GM23338 (cell line): ENCODE measurements around the gene AXIN1. TPM values are rescaled to one million over a fixed set of nuclear protein-coding genes. Genes with fewer than 3 reads are reported as not detected.

ENCODE experiments used
- ATAC-seq: fragments of 200-7000 bp; cut with Tn5 transposase; 3 replicates; pipeline ENCODE4 v1.9.1; 2020
- DNase-seq: peaks from one replicate; pipeline ENCODE4 v3.0.0-alpha.2; 2015; ENCODE audit warnings: low spot score
- H2AFZ ChIP-seq: fragments of 200-600 bp; sonication (generic); 2 replicates; pipeline ENCODE4 v1.8.0; 2016; ENCODE audit warnings: antibody characterized with exemption, mild to moderate bottlenecking, moderate library complexity
- H3F3A ChIP-seq: fragments of 200-600 bp; sonication (generic); replicated peaks from 2 replicates; pipeline ENCODE4 v1.8.0; 2017; ENCODE audit warnings: antibody characterized with exemption, mixed run types, low read depth
- H3K27ac ChIP-seq: fragments of 200-600 bp; sonication (generic); 2 replicates; pipeline ENCODE4 v1.6.1; 2016; ENCODE audit warnings: low read depth
- H3K27me3 ChIP-seq: fragments of 200-600 bp; sonication (generic); 2 replicates; pipeline ENCODE4 v1.8.0; 2016; ENCODE audit warnings: mild to moderate bottlenecking, mixed run types, moderate library complexity; ENCODE audit not compliant: insufficient read depth
- H3K36me3 ChIP-seq: fragments of 200-600 bp; sonication (generic); 2 replicates; pipeline ENCODE4 v1.8.0; 2016; ENCODE audit warnings: mild to moderate bottlenecking; ENCODE audit not compliant: insufficient read depth
- H3K4me1 ChIP-seq: fragments of 200-600 bp; sonication (generic); 2 replicates; pipeline ENCODE4 v1.8.0; 2016; ENCODE audit warnings: mild to moderate bottlenecking, moderate library complexity; ENCODE audit not compliant: insufficient read depth
- H3K4me2 ChIP-seq: fragments of 200-600 bp; sonication (generic); 2 replicates; pipeline ENCODE4 v1.7.1; 2017; ENCODE audit warnings: mixed run types
- H3K4me3 ChIP-seq: fragments of 200-600 bp; sonication (generic); 2 replicates; pipeline ENCODE4 v1.6.1; 2016; ENCODE audit warnings: mixed run types
- H3K79me2 ChIP-seq: fragments of 200-600 bp; sonication (generic); replicated peaks from 2 replicates; pipeline ENCODE4 v1.8.0; 2017; ENCODE audit warnings: mild to moderate bottlenecking; ENCODE audit not compliant: insufficient read depth
- H3K9me2 ChIP-seq: fragments of 200-600 bp; sonication (generic); 2 replicates; pipeline ENCODE4 v1.8.0; 2017; ENCODE audit not compliant: insufficient read depth
- H4K20me1 ChIP-seq: fragments of 200-600 bp; sonication (generic); replicated peaks from 2 replicates; pipeline ENCODE4 v1.8.0; 2017; ENCODE audit warnings: mild to moderate bottlenecking; ENCODE audit not compliant: insufficient read depth
- H3K27ac Mint-ChIP-seq: 2 replicates; pipeline ENCODE4 v1.8.0; 2020; ENCODE audit warnings: inconsistent platforms, mild to moderate bottlenecking, moderate library complexity, mixed read lengths
- H3K27me3 Mint-ChIP-seq: 3 replicates; pipeline ENCODE4 v1.8.0; 2022; ENCODE audit warnings: low read depth, mild to moderate bottlenecking, moderate library complexity, mixed read lengths, inconsistent platforms; ENCODE audit not compliant: insufficient read depth, poor library complexity
- H3K36me3 Mint-ChIP-seq: 3 replicates; pipeline ENCODE4 v1.8.0; 2021; ENCODE audit warnings: low read depth, mild to moderate bottlenecking, inconsistent platforms, moderate library complexity, mixed read lengths
- H3K4me1 Mint-ChIP-seq: 3 replicates; pipeline ENCODE4 v1.8.0; 2020; ENCODE audit warnings: mild to moderate bottlenecking, inconsistent platforms, mixed read lengths
- H3K4me3 Mint-ChIP-seq: 3 replicates; pipeline ENCODE4 v1.8.0; 2021; ENCODE audit warnings: moderate library complexity, mild to moderate bottlenecking, inconsistent platforms, mixed read lengths
- H3K9me3 Mint-ChIP-seq: 3 replicates; pipeline ENCODE4 v1.8.0; 2020; ENCODE audit warnings: moderate library complexity, mild to moderate bottlenecking, inconsistent platforms, mixed read lengths
- CREB1 ChIP-seq: fragments of 250-450 bp; sonication (Bioruptor Pico); IDR thresholded peaks from 2 replicates; pipeline ENCODE4 v1.5.0; 2020; ENCODE audit warnings: low read depth, mild to moderate bottlenecking, moderate library complexity
- EZH2 ChIP-seq: fragments of 200-600 bp; sonication (generic); IDR thresholded peaks from one replicate; pipeline ENCODE4 v1.8.0; 2017; ENCODE audit warnings: antibody characterized with exemption, mild to moderate bottlenecking, low read depth; ENCODE audit not compliant: unreplicated experiment
- EZH2phosphoT487 ChIP-seq: fragments of 200-600 bp; sonication (generic); IDR thresholded peaks from one replicate; pipeline ENCODE4 v1.8.1; 2018; ENCODE audit warnings: antibody characterized with exemption; ENCODE audit not compliant: unreplicated experiment
- JUNB ChIP-seq: IDR thresholded peaks from one replicate; pipeline ENCODE4 v1.6.1; 2016; ENCODE audit warnings: antibody characterized with exemption; ENCODE audit not compliant: unreplicated experiment
- NANOG ChIP-seq: IDR thresholded peaks from 2 replicates; pipeline ENCODE4 v1.6.1; 2016; ENCODE audit warnings: antibody characterized with exemption, borderline replicate concordance
- POLR2AphosphoS5 ChIP-seq: IDR thresholded peaks from 2 replicates; pipeline ENCODE4 v1.6.1; 2016; ENCODE audit warnings: antibody characterized with exemption, low read depth
- STAT1 ChIP-seq: IDR thresholded peaks from one replicate; pipeline ENCODE4 v1.6.1; 2016; ENCODE audit warnings: antibody characterized with exemption; ENCODE audit not compliant: unreplicated experiment
- ZNF114 ChIP-seq: fragments of 250-450 bp; sonication (Bioruptor Pico); IDR thresholded peaks from 2 replicates; pipeline ENCODE4 v1.5.0; 2020; ENCODE audit warnings: mild to moderate bottlenecking, moderate library complexity
- ZNF331 ChIP-seq: fragments of 250-450 bp; sonication (Bioruptor Pico); IDR thresholded peaks from 2 replicates; pipeline ENCODE4 v1.5.0; 2020; ENCODE audit warnings: low read depth, mild to moderate bottlenecking, moderate library complexity
- polyA plus RNA-seq: library from polyadenylated mRNA; unstranded; fragments of >200 nt; fragmentation: Nextera tagmentation; extraction: Ambion mirVana; gene quantifications from 2 replicates; pipeline ENCODE4 v1.2.1, GENCODE V29; 2016
- total RNA-seq: library from RNA; depleted of rRNA; stranded (reverse); fragments of >200 nt; shearing (Covaris generic); gene quantifications from 2 replicates; pipeline ENCODE4 v1.2.3, GENCODE V29; 2014
- TF ChIP-seq, protein P1 (sequence below): IDR thresholded peaks from one replicate; pipeline ENCODE4 v1.6.1; 2018; ENCODE audit warnings: antibody characterized with exemption; ENCODE audit not compliant: unreplicated experiment
- TF ChIP-seq, protein P2 (sequence below): IDR thresholded peaks from 2 replicates; pipeline ENCODE4 v1.6.1; 2016; ENCODE audit warnings: antibody characterized with exemption
- TF ChIP-seq, protein P3 (sequence below): fragments of 250-450 bp; sonication (Bioruptor Pico); IDR thresholded peaks from 2 replicates; pipeline ENCODE4 v1.5.0; 2020; ENCODE audit warnings: mild to moderate bottlenecking, moderate library complexity
- TF ChIP-seq, protein P4 (sequence below), 2 experiments: fragments of 200-600 bp in 1 of 2; sonication (generic) in 1 of 2; conservative IDR thresholded peaks; 2 replicates each; pipeline versions ENCODE4 v1.5.1 to v1.6.1; 2016 to 2017; ENCODE audit warnings: antibody characterized with exemption in 2 of 2, low read depth in 2 of 2, mild to moderate bottlenecking in 2 of 2, moderate library complexity in 1 of 2

Gene AXIN1
- total and polyA plus RNA-seq, 2 experiments from 2014 or later: 14.3 to 54.5 TPM

DNA sequence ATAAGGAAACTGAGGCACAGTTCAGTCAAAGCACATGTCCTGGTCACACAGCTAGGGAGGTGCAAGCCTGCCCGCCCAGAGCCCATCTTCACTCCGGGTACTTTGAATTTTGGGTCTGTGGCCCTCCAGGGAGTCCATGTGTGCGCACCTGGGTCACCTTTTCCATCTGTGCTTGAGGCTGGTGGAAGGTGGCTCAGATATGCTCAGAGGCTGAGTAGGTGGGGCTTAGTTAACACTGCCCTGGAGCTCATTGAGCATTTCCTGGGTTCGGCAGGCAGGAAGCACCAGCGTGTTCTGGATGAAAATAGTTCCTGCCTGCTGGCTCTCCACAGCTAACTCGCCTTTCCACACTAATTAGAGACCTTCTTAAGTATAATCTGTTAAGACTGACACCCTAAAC, 98.7 kb downstream of the AXIN1 start:
- Histone ChIP-seq H3K4me3 (no peak overlapping the region), H3K36me3 (no peaks in the 10 kb centered on the region; the same call in 1 of the 2 replicates), H3K4me2 (no peak overlapping the region), H4K20me1 (peaks cover 4% of the 10 kb centered on the region), H3K79me2 (no peaks in the 10 kb centered on the region), H3K9me2 (no peaks in the 10 kb centered on the region), H3K27ac (no peak overlapping the region), H3K4me1 (no peaks in the 10 kb centered on the region), H3K27me3 (no peaks in the 10 kb centered on the region), H2AFZ (no peak overlapping the region), H3F3A (no peaks in the 10 kb centered on the region)
- ATAC-seq (no peak), DNase-seq (no peak)
- Mint-ChIP-seq H3K27ac (no peak overlapping the region), H3K36me3 (peaks cover 37% of the 10 kb centered on the region; the same call in 2 of the 3 replicates), H3K4me3 (no peak overlapping the region), H3K9me3 (no peaks in the 10 kb centered on the region), H3K27me3 (peaks cover 7% of the 10 kb centered on the region), H3K4me1 (peaks cover 4% of the 10 kb centered on the region; the same call in 2 of the 3 replicates)
- TF ChIP-seq, protein P1, sequence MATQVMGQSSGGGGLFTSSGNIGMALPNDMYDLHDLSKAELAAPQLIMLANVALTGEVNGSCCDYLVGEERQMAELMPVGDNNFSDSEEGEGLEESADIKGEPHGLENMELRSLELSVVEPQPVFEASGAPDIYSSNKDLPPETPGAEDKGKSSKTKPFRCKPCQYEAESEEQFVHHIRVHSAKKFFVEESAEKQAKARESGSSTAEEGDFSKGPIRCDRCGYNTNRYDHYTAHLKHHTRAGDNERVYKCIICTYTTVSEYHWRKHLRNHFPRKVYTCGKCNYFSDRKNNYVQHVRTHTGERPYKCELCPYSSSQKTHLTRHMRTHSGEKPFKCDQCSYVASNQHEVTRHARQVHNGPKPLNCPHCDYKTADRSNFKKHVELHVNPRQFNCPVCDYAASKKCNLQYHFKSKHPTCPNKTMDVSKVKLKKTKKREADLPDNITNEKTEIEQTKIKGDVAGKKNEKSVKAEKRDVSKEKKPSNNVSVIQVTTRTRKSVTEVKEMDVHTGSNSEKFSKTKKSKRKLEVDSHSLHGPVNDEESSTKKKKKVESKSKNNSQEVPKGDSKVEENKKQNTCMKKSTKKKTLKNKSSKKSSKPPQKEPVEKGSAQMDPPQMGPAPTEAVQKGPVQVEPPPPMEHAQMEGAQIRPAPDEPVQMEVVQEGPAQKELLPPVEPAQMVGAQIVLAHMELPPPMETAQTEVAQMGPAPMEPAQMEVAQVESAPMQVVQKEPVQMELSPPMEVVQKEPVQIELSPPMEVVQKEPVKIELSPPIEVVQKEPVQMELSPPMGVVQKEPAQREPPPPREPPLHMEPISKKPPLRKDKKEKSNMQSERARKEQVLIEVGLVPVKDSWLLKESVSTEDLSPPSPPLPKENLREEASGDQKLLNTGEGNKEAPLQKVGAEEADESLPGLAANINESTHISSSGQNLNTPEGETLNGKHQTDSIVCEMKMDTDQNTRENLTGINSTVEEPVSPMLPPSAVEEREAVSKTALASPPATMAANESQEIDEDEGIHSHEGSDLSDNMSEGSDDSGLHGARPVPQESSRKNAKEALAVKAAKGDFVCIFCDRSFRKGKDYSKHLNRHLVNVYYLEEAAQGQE: no peak
- TF ChIP-seq, protein P2, sequence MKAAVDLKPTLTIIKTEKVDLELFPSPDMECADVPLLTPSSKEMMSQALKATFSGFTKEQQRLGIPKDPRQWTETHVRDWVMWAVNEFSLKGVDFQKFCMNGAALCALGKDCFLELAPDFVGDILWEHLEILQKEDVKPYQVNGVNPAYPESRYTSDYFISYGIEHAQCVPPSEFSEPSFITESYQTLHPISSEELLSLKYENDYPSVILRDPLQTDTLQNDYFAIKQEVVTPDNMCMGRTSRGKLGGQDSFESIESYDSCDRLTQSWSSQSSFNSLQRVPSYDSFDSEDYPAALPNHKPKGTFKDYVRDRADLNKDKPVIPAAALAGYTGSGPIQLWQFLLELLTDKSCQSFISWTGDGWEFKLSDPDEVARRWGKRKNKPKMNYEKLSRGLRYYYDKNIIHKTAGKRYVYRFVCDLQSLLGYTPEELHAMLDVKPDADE: no peak
- TF ChIP-seq POLR2AphosphoS5 (no peak), CREB1 (no peak), ZNF331 (CRISPR knock-in tag) (no peak), JUNB (no peak), ZNF114 (CRISPR knock-in tag) (no peak), EZH2phosphoT487 (no peak), EZH2 (no peak), STAT1 (no peak), NANOG (no peak)
- TF ChIP-seq, protein P3, sequence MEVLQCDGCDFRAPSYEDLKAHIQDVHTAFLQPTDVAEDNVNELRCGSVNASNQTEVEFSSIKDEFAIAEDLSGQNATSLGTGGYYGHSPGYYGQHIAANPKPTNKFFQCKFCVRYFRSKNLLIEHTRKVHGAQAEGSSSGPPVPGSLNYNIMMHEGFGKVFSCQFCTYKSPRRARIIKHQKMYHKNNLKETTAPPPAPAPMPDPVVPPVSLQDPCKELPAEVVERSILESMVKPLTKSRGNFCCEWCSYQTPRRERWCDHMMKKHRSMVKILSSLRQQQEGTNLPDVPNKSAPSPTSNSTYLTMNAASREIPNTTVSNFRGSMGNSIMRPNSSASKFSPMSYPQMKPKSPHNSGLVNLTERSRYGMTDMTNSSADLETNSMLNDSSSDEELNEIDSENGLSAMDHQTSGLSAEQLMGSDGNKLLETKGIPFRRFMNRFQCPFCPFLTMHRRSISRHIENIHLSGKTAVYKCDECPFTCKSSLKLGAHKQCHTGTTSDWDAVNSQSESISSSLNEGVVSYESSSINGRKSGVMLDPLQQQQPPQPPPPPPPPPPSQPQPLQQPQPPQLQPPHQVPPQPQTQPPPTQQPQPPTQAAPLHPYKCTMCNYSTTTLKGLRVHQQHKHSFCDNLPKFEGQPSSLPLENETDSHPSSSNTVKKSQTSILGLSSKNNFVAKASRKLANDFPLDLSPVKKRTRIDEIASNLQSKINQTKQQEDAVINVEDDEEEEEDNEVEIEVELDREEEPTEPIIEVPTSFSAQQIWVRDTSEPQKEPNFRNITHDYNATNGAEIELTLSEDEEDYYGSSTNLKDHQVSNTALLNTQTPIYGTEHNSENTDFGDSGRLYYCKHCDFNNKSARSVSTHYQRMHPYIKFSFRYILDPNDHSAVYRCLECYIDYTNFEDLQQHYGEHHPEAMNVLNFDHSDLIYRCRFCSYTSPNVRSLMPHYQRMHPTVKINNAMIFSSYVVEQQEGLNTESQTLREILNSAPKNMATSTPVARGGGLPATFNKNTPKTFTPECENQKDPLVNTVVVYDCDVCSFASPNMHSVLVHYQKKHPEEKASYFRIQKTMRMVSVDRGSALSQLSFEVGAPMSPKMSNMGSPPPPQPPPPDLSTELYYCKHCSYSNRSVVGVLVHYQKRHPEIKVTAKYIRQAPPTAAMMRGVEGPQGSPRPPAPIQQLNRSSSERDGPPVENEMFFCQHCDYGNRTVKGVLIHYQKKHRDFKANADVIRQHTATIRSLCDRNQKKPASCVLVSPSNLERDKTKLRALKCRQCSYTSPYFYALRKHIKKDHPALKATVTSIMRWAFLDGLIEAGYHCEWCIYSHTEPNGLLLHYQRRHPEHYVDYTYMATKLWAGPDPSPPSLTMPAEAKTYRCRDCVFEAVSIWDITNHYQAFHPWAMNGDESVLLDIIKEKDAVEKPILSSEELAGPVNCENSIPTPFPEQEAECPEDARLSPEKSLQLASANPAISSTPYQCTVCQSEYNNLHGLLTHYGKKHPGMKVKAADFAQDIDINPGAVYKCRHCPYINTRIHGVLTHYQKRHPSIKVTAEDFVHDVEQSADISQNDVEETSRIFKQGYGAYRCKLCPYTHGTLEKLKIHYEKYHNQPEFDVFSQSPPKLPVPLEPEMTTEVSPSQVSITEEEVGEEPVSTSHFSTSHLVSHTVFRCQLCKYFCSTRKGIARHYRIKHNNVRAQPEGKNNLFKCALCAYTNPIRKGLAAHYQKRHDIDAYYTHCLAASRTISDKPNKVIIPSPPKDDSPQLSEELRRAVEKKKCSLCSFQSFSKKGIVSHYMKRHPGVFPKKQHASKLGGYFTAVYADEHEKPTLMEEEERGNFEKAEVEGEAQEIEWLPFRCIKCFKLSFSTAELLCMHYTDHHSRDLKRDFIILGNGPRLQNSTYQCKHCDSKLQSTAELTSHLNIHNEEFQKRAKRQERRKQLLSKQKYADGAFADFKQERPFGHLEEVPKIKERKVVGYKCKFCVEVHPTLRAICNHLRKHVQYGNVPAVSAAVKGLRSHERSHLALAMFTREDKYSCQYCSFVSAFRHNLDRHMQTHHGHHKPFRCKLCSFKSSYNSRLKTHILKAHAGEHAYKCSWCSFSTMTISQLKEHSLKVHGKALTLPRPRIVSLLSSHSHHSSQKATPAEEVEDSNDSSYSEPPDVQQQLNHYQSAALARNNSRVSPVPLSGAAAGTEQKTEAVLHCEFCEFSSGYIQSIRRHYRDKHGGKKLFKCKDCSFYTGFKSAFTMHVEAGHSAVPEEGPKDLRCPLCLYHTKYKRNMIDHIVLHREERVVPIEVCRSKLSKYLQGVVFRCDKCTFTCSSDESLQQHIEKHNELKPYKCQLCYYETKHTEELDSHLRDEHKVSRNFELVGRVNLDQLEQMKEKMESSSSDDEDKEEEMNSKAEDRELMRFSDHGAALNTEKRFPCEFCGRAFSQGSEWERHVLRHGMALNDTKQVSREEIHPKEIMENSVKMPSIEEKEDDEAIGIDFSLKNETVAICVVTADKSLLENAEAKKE (CRISPR knock-in tag): no peak
- TF ChIP-seq, protein P4, sequence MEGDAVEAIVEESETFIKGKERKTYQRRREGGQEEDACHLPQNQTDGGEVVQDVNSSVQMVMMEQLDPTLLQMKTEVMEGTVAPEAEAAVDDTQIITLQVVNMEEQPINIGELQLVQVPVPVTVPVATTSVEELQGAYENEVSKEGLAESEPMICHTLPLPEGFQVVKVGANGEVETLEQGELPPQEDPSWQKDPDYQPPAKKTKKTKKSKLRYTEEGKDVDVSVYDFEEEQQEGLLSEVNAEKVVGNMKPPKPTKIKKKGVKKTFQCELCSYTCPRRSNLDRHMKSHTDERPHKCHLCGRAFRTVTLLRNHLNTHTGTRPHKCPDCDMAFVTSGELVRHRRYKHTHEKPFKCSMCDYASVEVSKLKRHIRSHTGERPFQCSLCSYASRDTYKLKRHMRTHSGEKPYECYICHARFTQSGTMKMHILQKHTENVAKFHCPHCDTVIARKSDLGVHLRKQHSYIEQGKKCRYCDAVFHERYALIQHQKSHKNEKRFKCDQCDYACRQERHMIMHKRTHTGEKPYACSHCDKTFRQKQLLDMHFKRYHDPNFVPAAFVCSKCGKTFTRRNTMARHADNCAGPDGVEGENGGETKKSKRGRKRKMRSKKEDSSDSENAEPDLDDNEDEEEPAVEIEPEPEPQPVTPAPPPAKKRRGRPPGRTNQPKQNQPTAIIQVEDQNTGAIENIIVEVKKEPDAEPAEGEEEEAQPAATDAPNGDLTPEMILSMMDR (conservative IDR thresholded peaks at IDR 0.05; ENCODE audit: low read depth in 2 of 2): no peak
